22Rv1 (cell line): ENCODE results near the gene ZC3H11A.

ENCODE experiments used
- ZFX ChIP-seq: fragments of 450-650 bp; IDR thresholded peaks from 2 replicates; pipeline ENCODE4 v1.6.1; 2017; ENCODE audit warnings: antibody characterized with exemption, borderline replicate concordance
- TF ChIP-seq, protein P1 (sequence below): fragments of 450-650 bp; IDR thresholded peaks from 2 replicates; pipeline ENCODE4 v1.5.1; 2017; ENCODE audit warnings: mild to moderate bottlenecking

DNA sequence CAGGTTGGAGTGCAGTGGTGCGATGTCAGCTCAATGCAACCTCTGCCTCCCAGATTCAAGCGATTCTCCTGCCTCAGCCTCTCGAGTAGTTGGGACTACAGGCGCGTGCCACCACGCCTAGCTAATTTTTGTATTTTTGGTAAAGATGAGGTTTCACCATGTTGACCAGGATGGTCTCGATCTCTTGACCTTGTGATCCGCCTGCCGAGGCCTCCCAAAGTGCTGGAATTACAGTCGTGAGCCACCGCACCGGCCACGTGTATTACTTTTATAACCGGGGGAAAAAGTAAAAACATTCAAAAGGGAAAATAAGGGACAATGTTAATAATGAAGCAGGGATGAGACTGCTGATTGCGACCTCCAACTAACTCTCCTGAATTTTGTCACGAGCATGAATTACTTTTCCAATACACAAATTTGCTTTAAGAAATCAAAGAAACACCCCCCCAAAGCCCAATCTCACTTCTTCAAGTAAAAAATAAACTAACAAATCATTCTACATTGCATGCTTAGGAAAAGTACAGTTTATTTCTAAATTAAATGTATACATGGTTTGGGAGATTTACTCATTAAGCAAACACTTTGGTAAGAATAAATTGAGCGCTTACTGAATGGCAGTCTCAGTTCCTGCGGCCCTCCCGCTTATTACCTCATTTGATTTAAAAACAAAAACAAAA, 521 bp upstream of the ZC3H11A start:
- TF ChIP-seq, protein P1, sequence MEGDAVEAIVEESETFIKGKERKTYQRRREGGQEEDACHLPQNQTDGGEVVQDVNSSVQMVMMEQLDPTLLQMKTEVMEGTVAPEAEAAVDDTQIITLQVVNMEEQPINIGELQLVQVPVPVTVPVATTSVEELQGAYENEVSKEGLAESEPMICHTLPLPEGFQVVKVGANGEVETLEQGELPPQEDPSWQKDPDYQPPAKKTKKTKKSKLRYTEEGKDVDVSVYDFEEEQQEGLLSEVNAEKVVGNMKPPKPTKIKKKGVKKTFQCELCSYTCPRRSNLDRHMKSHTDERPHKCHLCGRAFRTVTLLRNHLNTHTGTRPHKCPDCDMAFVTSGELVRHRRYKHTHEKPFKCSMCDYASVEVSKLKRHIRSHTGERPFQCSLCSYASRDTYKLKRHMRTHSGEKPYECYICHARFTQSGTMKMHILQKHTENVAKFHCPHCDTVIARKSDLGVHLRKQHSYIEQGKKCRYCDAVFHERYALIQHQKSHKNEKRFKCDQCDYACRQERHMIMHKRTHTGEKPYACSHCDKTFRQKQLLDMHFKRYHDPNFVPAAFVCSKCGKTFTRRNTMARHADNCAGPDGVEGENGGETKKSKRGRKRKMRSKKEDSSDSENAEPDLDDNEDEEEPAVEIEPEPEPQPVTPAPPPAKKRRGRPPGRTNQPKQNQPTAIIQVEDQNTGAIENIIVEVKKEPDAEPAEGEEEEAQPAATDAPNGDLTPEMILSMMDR, result no peak
- TF ChIP-seq ZFX, result no peak
